ENCODE results near the gene CUL4A. TPM values are rescaled to one million over a fixed set of nuclear protein-coding genes. Genes with fewer than 3 reads are reported as not detected.

Gene CUL4A
- total RNA-seq, 1 donor from 2014 or later: 109 TPM

Other genes with a start within 250 kb of the CUL4A start
- 2.4 and 23.4 TPM in 2 replicates for gene MCF2L, start 240.4 kb upstream of the CUL4A start, total RNA-seq
- gene F7, start 103.8 kb upstream of the CUL4A start, total RNA-seq: not detected in 2 replicates
- gene F10, start 86.8 kb upstream of the CUL4A start, total RNA-seq: not detected in 2 replicates
- gene PROZ, start 51.0 kb upstream of the CUL4A start, total RNA-seq: not detected in 2 replicates
- 35.0 and 40.1 TPM in 2 replicates for gene PCID2, start 944 bp upstream of the CUL4A start, total RNA-seq
- gene LAMP1, start 87.6 kb downstream of the CUL4A start, total RNA-seq: 470 and 484 TPM in 2 replicates
- gene GRTP1, start 154.5 kb downstream of the CUL4A start, total RNA-seq: not detected in 2 replicates
- gene ADPRHL1, start 243.9 kb downstream of the CUL4A start, total RNA-seq: 1.1 and 1.3 TPM in 2 replicates

All from glomerular endothelial cell (primary cell).